NCI-H510A (cell line): ENCODE measurements around the gene ILKAP.
A peak's percentile ranks its signal among the peaks of the same experiment; 100 is the strongest.

ENCODE experiments used
- DNase-seq: peaks from one replicate; lab custom pipeline; 2025; lab: John Stamatoyannopoulos, UW

The ILKAP gene

GRCh38 chr2:238166391-238167343 is 36.8 kb downstream of the ILKAP start:
- no peak for DNase-seq

GRCh38 chr2:238165288-238165921 is 38.1 kb downstream of the ILKAP start:
- no peak for DNase-seq

GRCh38 chr2:238164906-238165287 is 38.6 kb downstream of the ILKAP start:
- DNase-seq = no peak

- DNase-seq = no peak
Observed at GRCh38 chr2:238163481-238164198, 39.9 kb downstream of the ILKAP start.

- DNase-seq = no peak
Observed at GRCh38 chr2:238162846-238163441, 40.6 kb downstream of the ILKAP start.

GRCh38 chr2:238162251-238162845 is 41.1 kb downstream of the ILKAP start:
- DNase-seq = no peak

GRCh38 chr2:238161291-238162051 is 42.0 kb downstream of the ILKAP start:
- DNase-seq = no peak

- DNase-seq = no peak
Observed at GRCh38 chr2:238160206-238161129, 43.0 kb downstream of the ILKAP start.

GRCh38 chr2:238159661-238160205 is 43.8 kb downstream of the ILKAP start:
- no peak for DNase-seq

GRCh38 chr2:238159071-238159539 is 44.4 kb downstream of the ILKAP start:
- no peak for DNase-seq

- peak; percentile 60 for DNase-seq
Observed at GRCh38 chr2:238158509-238159070, 44.9 kb downstream of the ILKAP start, which contains the start of gene ERFE. Gene ERFE, plus strand, starts transcription at chr2:238158970. Its CDS starts 38 bp downstream, at chr2:238159008.

- no peak for DNase-seq
Observed at GRCh38 chr2:238158018-238158508, 45.4 kb downstream of the ILKAP start.

- DNase-seq = no peak
Observed at GRCh38 chr2:238157506-238158017, 45.9 kb downstream of the ILKAP start.

- no peak for DNase-seq
Observed at GRCh38 chr2:238155761-238156694, 47.5 kb downstream of the ILKAP start.

GRCh38 chr2:238155051-238155760 is 48.3 kb downstream of the ILKAP start:
- no peak for DNase-seq

GRCh38 chr2:238154570-238154969 is 48.9 kb downstream of the ILKAP start:
- DNase-seq = no peak
